ENCODE measurements around the gene AGBL5. TPM values are rescaled to one million over a fixed set of nuclear protein-coding genes. Genes with fewer than 3 reads are reported as not detected.
A peak's percentile ranks its signal among the peaks of the same experiment; 100 is the strongest.

The AGBL5 gene
- total RNA-seq, 1 experiment from 2014 or later: 55.4 TPM

DNA sequence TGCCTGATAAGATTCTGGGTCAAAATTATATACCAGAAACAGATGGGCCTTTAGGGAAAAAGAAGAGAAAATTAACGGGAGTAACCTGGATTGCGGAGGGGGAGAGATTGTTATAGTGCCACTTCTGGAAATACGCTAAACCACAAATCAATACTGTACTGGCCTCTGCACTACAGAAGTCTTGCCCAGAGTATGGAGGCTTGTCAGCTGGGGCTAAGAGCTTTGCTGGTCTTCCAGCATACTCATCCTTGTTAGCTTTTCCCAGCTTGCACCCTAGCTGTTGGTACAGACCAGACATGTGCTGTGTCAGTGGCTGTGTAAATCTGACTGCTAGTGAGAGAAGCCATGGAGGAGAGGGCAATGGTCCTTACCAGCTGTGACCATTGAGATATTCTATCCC, 8.9 kb downstream of the AGBL5 start:
- Histone ChIP-seq H2AK5ac (ENCODE audit: insufficient read length, low read length) (no peak overlapping the region), H2AFZ (ENCODE audit: low read length) (no peak overlapping the region), H3K9me3 (ENCODE audit: control insufficient read depth, low read depth, low read length) (no peaks in the 10 kb centered on the region), H2BK15ac (ENCODE audit: low read depth, low read length) (no peak overlapping the region), H3T11ph (ENCODE audit: low read length) (no peak overlapping the region), H3K23me2 (ENCODE audit: insufficient read length, low read depth, low read length, poor library complexity, severe bottlenecking) (no peaks in the 10 kb centered on the region), H2BK5ac (ENCODE audit: insufficient read length, low read length) (no peak overlapping the region), H3K14ac (ENCODE audit: insufficient read depth, low read length) (no peak overlapping the region), H3K4ac (ENCODE audit: low read depth, low read length) (no peak overlapping the region), H3K9ac (ENCODE audit: extremely low read depth, insufficient read length, low read length) (no peak overlapping the region), H4K8ac (replicated peaks; ENCODE audit: insufficient read length, low read depth, low read length) (no peak overlapping the region), H2BK20ac (ENCODE audit: low read depth, low read length, poor library complexity, severe bottlenecking) (no peak overlapping the region), H2BK12ac (ENCODE audit: insufficient read length, low read depth, low read length) (no peak overlapping the region), H3K27ac (ENCODE audit: insufficient read length, low read depth, low read length) (no peak overlapping the region), H3K79me2 (ENCODE audit: insufficient read depth, low read length) (no peaks in the 10 kb centered on the region), H3K27me3 (ENCODE audit: insufficient read depth, low read length) (no peaks in the 10 kb centered on the region), H4K20me1 (ENCODE audit: control insufficient read depth, insufficient read depth, insufficient read length) (no peaks in the 10 kb centered on the region), H3K18ac (ENCODE audit: insufficient read length, low read depth, low read length) (no peak overlapping the region), H2BK120ac (ENCODE audit: low read depth, low read length, poor library complexity, severe bottlenecking) (no peak overlapping the region), H3K4me2 (ENCODE audit: insufficient read depth, insufficient read length, low read length) (no peak overlapping the region), H3K4me1 (ENCODE audit: insufficient read depth, low read length) (no peaks in the 10 kb centered on the region), H3K79me1 (ENCODE audit: insufficient read depth, low read depth, low read length, poor library complexity, severe bottlenecking) (no peaks in the 10 kb centered on the region), H4K5ac (ENCODE audit: insufficient read length, low read depth, low read length) (no peak overlapping the region), H3K56ac (ENCODE audit: insufficient read length, low read depth, low read length) (no peak overlapping the region), H4K91ac (ENCODE audit: insufficient read length, low read depth, low read length) (no peak overlapping the region), H3K23ac (ENCODE audit: insufficient read length, low read depth, low read length) (no peak overlapping the region)
- WGBS (ENCODE audit: extremely low coverage, insufficient read length, low lambda C conversion rate): no CpG with 5 or more reads among the region's 3 CpGs
- no peaks in the 10 kb centered on the region for H3K4me1 Mint-ChIP-seq
- no peak for DNase-seq
- TF ChIP-seq CTCF (conservative IDR thresholded peaks at IDR 0.05): no peak
- H3K36me3 Mint-ChIP-seq (ENCODE audit: insufficient read depth in 1 of 3, low read depth in 3 of 3): peaks cover 5 to 60% (median 55%) of the 10 kb centered on the region in 3 experiments; a peak in 5 of 7 replicates
- no peak overlapping the region for H3K4me3 Mint-ChIP-seq
- H3K27ac Mint-ChIP-seq: 0 out of 7 replicates have a peak overlapping the region, but pooled peaks of 1 of the 3 experiments have one; percentile 23
- no peaks in the 10 kb centered on the region for H3K9me3 Mint-ChIP-seq
- no peaks in the 10 kb centered on the region for H3K27me3 Mint-ChIP-seq (ENCODE audit: low read depth)
